Thyroid gland (tissue), 4 donors: ENCODE results near the gene CD58. TPM values are rescaled to one million over a fixed set of nuclear protein-coding genes. Genes with fewer than 3 reads are reported as not detected.
A peak's percentile ranks its signal among the peaks of the same experiment; 100 is the strongest.

Source experiments
- DNase-seq, 2 donors: peaks; one replicate each; pipeline ENCODE4 v3.0.0-alpha.2; 2019
- H3K27ac ChIP-seq, 3 donors: fragments of 200-600 bp; sonication (generic); 1 replicate in 2 of 3; 2 replicates in 1 of 3; pipeline ENCODE4 v1.5.1; 2016 to 2019; ENCODE audit warnings: mild to moderate bottlenecking in 1 of 3, moderate library complexity in 1 of 3
- H3K27me3 ChIP-seq: fragments of 200-600 bp; sonication (generic); one replicate; pipeline ENCODE4 v1.5.1; 2019
- H3K36me3 ChIP-seq, 2 donors: fragments of 200-600 bp; sonication (generic); one replicate each; pipeline ENCODE4 v1.5.1; 2016 to 2019
- H3K4me1 ChIP-seq, 2 donors: fragments of 200-600 bp; sonication (generic); one replicate each; pipeline ENCODE4 v1.5.1; 2017 to 2019
- H3K4me3 ChIP-seq, 3 donors: fragments of 200-600 bp; sonication (generic); replicated peaks in 1 of 3; 1 replicate in 2 of 3; 2 replicates in 1 of 3; pipeline ENCODE4 v1.5.1; 2016; ENCODE audit warnings: mild to moderate bottlenecking in 1 of 3
- H3K9me3 ChIP-seq: fragments of 200-600 bp; sonication (generic); one replicate; pipeline ENCODE4 v1.5.1; 2017
- POLR2A ChIP-seq, 2 donors: fragments of 450-650 bp; IDR thresholded peaks; one replicate each; pipeline ENCODE4 v1.6.1; 2017; ENCODE audit warnings: antibody characterized with exemption in 2 of 2, mild to moderate bottlenecking in 2 of 2, moderate library complexity in 1 of 2
- WGBS, 2 donors: methylation state at CpG; one replicate each; pipeline ENCODE4 v1.1.5; 2017; 5-methylcytosine and 5-hydroxymethylcytosine counted together
- intact Hi-C: fragments of 100-400 bp; cut with DNase I; formaldehyde crosslinking; loops from one replicate; pipeline ENCODE4 v1.15.1; 2023
- total RNA-seq, 4 donors: library from RNA; depleted of rRNA; stranded (reverse); fragments of >200 nt; gene quantifications; one replicate each; pipeline ENCODE4 v1.2.3, GENCODE V29; 2016
- TF ChIP-seq, protein P1 (sequence below), 6 experiments: fragments of 200-600 bp in 3 of 6; fragments of 450-650 bp in 3 of 6; sonication (generic) in 3 of 6; IDR thresholded peaks; one replicate each; pipeline ENCODE4 v1.5.1; 2016 to 2019; ENCODE audit warnings: antibody characterized with exemption in 6 of 6, mild to moderate bottlenecking in 2 of 6, inconsistent platforms in 1 of 6, moderate library complexity in 1 of 6

Gene CD58
- total RNA-seq, 4 donors from 2014 or later = 17.5 to 51.9 (median 23.1) TPM

DNA sequence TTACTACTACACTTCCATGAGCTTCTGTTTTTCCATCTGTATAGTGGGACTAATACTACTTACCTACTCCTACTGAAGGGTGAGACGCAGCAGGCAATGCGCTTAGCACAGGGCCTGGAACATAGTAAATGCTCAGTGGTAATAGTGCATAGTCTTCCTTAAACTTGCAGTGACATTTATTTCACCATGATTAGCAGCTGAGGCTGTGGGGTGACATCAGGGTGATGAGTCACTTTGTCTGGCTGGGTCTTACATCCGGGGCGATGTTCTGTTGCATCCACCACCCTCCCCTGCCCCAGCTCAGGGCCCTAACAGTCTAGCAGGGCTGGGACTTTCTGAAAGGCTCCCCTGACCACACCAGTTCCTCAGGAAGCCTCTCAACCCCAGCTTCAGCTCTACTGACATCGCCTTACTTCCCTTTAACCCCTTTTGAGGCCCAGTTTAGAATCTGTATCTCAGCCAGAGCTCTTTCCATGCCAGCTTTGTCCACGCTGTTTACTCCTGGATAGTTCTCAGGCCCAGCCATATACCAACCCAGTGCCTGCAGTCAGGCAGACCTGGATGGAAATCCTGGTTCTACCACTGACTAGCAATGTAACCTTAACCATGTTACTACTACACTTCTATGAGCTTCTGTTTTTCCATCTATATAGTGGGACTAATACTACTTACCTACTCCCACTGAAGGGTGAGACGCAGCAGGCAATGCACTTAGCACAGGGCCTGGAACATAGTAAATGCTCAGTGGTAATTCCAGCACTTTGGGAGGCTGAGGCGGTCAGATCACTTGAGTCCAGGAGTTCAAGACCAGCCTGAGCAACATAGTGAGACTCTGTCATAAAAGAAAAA, 66.3 kb downstream of the CD58 start:
- Histone ChIP-seq H3K27me3 (no peaks in the 10 kb centered on the region), H3K4me1 (no peaks in the 10 kb centered on the region), H3K4me3 (no peak overlapping the region), H3K36me3 (no peaks in the 10 kb centered on the region), H3K9me3 (no peaks in the 10 kb centered on the region), H3K27ac (no peak overlapping the region)
- TF ChIP-seq, protein P1, sequence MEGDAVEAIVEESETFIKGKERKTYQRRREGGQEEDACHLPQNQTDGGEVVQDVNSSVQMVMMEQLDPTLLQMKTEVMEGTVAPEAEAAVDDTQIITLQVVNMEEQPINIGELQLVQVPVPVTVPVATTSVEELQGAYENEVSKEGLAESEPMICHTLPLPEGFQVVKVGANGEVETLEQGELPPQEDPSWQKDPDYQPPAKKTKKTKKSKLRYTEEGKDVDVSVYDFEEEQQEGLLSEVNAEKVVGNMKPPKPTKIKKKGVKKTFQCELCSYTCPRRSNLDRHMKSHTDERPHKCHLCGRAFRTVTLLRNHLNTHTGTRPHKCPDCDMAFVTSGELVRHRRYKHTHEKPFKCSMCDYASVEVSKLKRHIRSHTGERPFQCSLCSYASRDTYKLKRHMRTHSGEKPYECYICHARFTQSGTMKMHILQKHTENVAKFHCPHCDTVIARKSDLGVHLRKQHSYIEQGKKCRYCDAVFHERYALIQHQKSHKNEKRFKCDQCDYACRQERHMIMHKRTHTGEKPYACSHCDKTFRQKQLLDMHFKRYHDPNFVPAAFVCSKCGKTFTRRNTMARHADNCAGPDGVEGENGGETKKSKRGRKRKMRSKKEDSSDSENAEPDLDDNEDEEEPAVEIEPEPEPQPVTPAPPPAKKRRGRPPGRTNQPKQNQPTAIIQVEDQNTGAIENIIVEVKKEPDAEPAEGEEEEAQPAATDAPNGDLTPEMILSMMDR (IDR thresholded peaks at IDR 0.05) = no peak
- no peak for TF ChIP-seq POLR2A (IDR thresholded peaks at IDR 0.05)
- intact Hi-C loops = no loop called here
- peak; percentile 25 to 26 for DNase-seq
- WGBS, 2 donors = 82 to 89% methylated on average over 7 to 8 of the region's 8 CpGs

GRCh38 chr1:116503546-116504307, 67.1 kb downstream of the CD58 start:
- Histone ChIP-seq H3K4me1 (no peaks in the 10 kb centered on the region), H3K4me3 (no peak overlapping the region), H3K9me3 (no peaks in the 10 kb centered on the region), H3K27ac (no peak overlapping the region), H3K27me3 (no peaks in the 10 kb centered on the region), H3K36me3 (no peaks in the 10 kb centered on the region)
- DNase-seq = no peak
- 82 to 87% methylated on average over 7 of the region's 7 CpGs for WGBS, 2 donors
- intact Hi-C loops = no loop called here
- no peak for TF ChIP-seq POLR2A (IDR thresholded peaks at IDR 0.05)
- TF ChIP-seq, protein P1 (IDR thresholded peaks at IDR 0.05) = no peak

- TF ChIP-seq POLR2A (IDR thresholded peaks at IDR 0.05) = no peak
- TF ChIP-seq, protein P1 (IDR thresholded peaks at IDR 0.05) = no peak
- Histone ChIP-seq H3K27me3 (no peaks in the 10 kb centered on the region), H3K4me3 (no peak overlapping the region), H3K27ac (no peak overlapping the region), H3K36me3 (no peaks in the 10 kb centered on the region), H3K4me1 (no peaks in the 10 kb centered on the region), H3K9me3 (no peaks in the 10 kb centered on the region)
- intact Hi-C loops = no loop called here
- DNase-seq = no peak
- WGBS, 2 donors = 83 to 84% methylated on average over 5 of the region's 5 CpGs
Measured at GRCh38 chr1:116502671-116503314, 68.0 kb downstream of the CD58 start.

DNA sequence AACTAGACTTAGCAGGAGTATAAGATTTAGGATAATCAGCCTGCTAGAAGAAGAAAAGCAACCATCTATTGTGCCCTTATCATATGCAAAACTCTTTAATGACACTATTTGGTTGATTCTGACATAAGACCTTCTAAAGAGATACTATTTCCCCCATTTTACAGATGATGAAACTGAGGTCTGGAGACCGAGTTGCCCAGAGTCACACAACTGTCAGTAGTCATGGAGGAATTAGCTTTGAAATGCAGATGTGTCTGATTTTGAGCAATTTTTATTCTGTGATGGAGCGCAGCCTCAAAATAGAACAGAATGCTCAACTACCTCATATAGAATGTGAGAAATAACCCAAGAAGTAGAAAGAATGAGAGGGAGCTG, 69.0 kb downstream of the CD58 start:
- Histone ChIP-seq H3K27me3 (no peaks in the 10 kb centered on the region), H3K4me1 (no peaks in the 10 kb centered on the region), H3K36me3 (no peaks in the 10 kb centered on the region), H3K4me3 (no peak overlapping the region), H3K27ac (no peak overlapping the region), H3K9me3 (no peaks in the 10 kb centered on the region)
- TF ChIP-seq POLR2A (IDR thresholded peaks at IDR 0.05) = no peak
- TF ChIP-seq, protein P1 (IDR thresholded peaks at IDR 0.05) = no peak
- WGBS, 2 donors = 94% methylated on average over 2 of the region's 2 CpGs
- intact Hi-C loops = no loop called here
- no peak for DNase-seq
